Coronary artery (tissue), 2 donors: ENCODE results near the gene GDF10.
A peak's percentile ranks its signal among the peaks of the same experiment; 100 is the strongest.

ENCODE experiments used
- DNase-seq: peaks from one replicate; pipeline ENCODE4 v3.0.0-alpha.2; 2017; ENCODE audit warnings: low spot score
- H3K27ac ChIP-seq, 2 donors: fragments of 200-600 bp; sonication (generic); one replicate each; pipeline ENCODE4 v1.5.1; 2016 to 2019
- H3K4me3 ChIP-seq: fragments of 200-600 bp; sonication (generic); 2 replicates; pipeline ENCODE4 v1.5.1; 2016; ENCODE audit warnings: mild to moderate bottlenecking, moderate library complexity
- CTCF ChIP-seq: fragments of 200-600 bp; sonication (generic); IDR thresholded peaks from one replicate; pipeline ENCODE4 v1.5.1; 2019; ENCODE audit warnings: antibody characterized with exemption

GDF10 gene

DNA sequence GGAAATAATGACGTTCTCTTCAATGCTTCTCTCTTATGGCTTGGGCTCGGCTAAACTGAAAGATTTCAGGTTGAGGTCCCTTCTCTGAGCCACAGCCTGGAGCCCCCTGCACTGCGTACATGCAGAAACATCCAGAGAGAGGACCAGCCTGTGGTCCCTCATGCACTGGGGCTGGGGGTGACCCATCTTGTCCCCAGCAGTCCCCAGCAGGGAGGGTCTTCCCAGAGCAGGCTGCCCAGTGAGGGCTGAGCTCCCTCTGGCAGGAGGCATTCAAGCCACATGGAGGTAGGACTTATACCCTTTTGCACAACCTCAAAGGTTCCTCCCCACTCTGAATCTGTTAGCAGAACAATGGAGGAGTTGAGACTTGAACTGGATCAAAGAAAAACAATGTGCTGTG lies 7.4 kb downstream of the GDF10 start:
- TF ChIP-seq CTCF: no peak
- Histone ChIP-seq H3K4me3 (no peak overlapping the region), H3K27ac (no peak overlapping the region)
- no peak for DNase-seq

GRCh38 chr10:47308775-47309174 lies 8.8 kb downstream of the GDF10 start:
- H3K27ac ChIP-seq: no peak overlapping the region
- TF ChIP-seq CTCF: no peak
- H3K4me3 ChIP-seq: no peak overlapping the region
- DNase-seq: no peak

GRCh38 chr10:47309408-47310089 lies 9.6 kb downstream of the GDF10 start:
- no peak for DNase-seq
- Histone ChIP-seq H3K4me3 (no peak overlapping the region), H3K27ac (no peak overlapping the region)
- TF ChIP-seq CTCF: no peak

GRCh38 chr10:47310090-47310505 lies 10.1 kb downstream of the GDF10 start:
- TF ChIP-seq CTCF: no peak
- DNase-seq: no peak
- Histone ChIP-seq H3K27ac (no peak overlapping the region), H3K4me3 (no peak overlapping the region)

DNA sequence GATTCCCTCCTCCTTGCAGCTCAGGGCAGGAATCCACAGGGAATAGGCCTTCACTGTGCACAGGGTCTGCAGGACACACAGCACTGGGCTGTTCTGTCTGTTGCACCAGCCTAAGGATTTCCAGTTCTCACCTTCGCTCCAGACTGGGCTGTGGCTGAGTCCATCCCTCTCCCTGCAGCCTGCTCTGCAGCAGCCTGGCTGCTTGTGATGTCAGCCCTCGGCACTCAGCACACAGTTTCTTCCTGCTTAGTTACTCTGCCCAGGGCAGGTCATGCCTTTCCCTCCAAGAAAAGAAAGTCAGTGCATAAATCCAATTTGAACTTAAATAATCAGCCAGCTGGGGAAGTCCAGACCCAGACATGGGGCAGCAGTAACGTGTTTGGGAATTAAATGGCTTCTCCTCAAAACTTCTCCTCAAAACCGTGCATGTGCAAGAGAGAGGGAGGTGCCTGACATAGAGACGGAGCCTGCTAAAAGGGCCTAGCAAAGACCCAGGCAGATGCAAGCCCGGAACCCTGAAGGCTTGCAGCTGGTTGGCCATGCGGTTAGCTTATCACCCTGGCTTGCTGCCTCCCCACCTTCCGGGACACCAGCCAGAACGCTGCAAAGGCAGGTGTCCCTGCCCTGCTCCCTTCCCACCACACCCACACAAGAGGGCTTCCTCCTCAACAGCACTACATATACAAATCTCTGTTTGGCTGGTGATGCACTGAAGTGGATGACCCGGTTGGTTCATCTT lies 11.4 kb downstream of the GDF10 start:
- DNase-seq: no peak
- H3K27ac ChIP-seq: no peak overlapping the region
- H3K4me3 ChIP-seq: no peak overlapping the region
- no peak for TF ChIP-seq CTCF

- peak; percentile 73 for TF ChIP-seq CTCF
- peak; percentile 85 for DNase-seq
- no peak overlapping the region for H3K27ac ChIP-seq
- H3K4me3 ChIP-seq: no peak overlapping the region
These were observed 12.1 kb downstream of the GDF10 start for GRCh38 chr10:47311932-47312662.
